Measurements from ENCODE around the gene SQSTM1. TPM values are rescaled to one million over a fixed set of nuclear protein-coding genes. Genes with fewer than 3 reads are reported as not detected.

Gene SQSTM1
- total and polyA plus RNA-seq, 12 donors, result 258 to 2,312 (median 660) TPM

- peak overlapping the region in 4 of 5 donors; percentile 36 to 93 (median 86) for H3K27ac ChIP-seq
- no peaks in the 10 kb centered on the region for H3K27me3 ChIP-seq
- H3K9me3 ChIP-seq (replicated peaks in 1 of 3), result no peaks in the 10 kb centered on the region
- H3K36me3 ChIP-seq (replicated peaks in 1 of 2), result peaks cover 0 to 11% of the 10 kb centered on the region in 2 donors
- peaks cover 6 to 10% of the 10 kb centered on the region in 2 donors for H3K4me1 ChIP-seq (replicated peaks in 1 of 2)
- 0 to 4% (median 0%) methylated on average over 9 to 32 of the region's 32 CpGs for WGBS, 4 donors
- no peak for TF ChIP-seq POLR2A (IDR thresholded peaks at IDR 0.05)
- no peak for TF ChIP-seq CTCF (IDR thresholded peaks at IDR 0.05)
- intact Hi-C loops (cut with DNase I), result loop anchor here in 1 of 2 donors (10.0 kb wide), 1 partner anchor 53 kb away; the partner anchor contains the start of gene MGAT4B
- peak in 4 of 7 donors; percentile 39 to 47 (median 43) for DNase-seq
- peak overlapping the region; percentile 55 to 94 (median 76) for H3K4me3 ChIP-seq
Observed at GRCh38 chr5:179858241-179858585, 37.5 kb downstream of the SQSTM1 start.

- Histone ChIP-seq H3K4me1 (replicated peaks in 1 of 2) (peaks cover 6 to 10% of the 10 kb centered on the region in 2 donors), H3K9me3 (replicated peaks in 1 of 3) (no peaks in the 10 kb centered on the region), H3K4me3 (peak within 1 kb of the TSS; percentile 55 to 94 (median 76)), H3K27me3 (no peaks in the 10 kb centered on the region), H3K27ac (peak within 1 kb of the TSS; percentile 39 to 93 (median 84)), H3K36me3 (replicated peaks in 1 of 2) (peaks cover 0 to 17% of the 10 kb centered on the region in 2 donors)
- DNase-seq, result peak; percentile 95 to 98 (median 97)
- 0 to 1% (median 1%) methylated on average over 5 to 90 of the region's 90 CpGs for WGBS, 4 donors
- intact Hi-C loops (cut with DNase I), result loop anchor here in 1 of 2 donors (10.0 kb wide), 1 partner anchor 54 kb away; the partner anchor contains the start of gene MGAT4B
- TF ChIP-seq POLR2A (IDR thresholded peaks at IDR 0.05), result peak; percentile 52 to 81
- peak in 1 of 6 experiments; percentile 18 for TF ChIP-seq CTCF (IDR thresholded peaks at IDR 0.05)
Observed at GRCh38 chr5:179858586-179859427, 38.1 kb downstream of the SQSTM1 start, which contains the start of gene MRNIP. Gene MRNIP, minus strand, starts transcription at chr5:179858817. Its CDS starts 21 bp downstream, at chr5:179858796.

GRCh38 chr5:179860301-179860700 is 39.6 kb downstream of the SQSTM1 start:
- no peak overlapping the region for H3K27ac ChIP-seq
- no peaks in the 10 kb centered on the region for H3K27me3 ChIP-seq
- H3K4me1 ChIP-seq (replicated peaks in 1 of 2), result peaks cover 6 to 10% of the 10 kb centered on the region in 2 donors
- peaks cover 0 to 32% of the 10 kb centered on the region in 2 donors for H3K36me3 ChIP-seq (replicated peaks in 1 of 2)
- WGBS, 4 donors, result 78 to 86% (median 79%) methylated on average over 11 of the region's 11 CpGs
- no peak for DNase-seq
- H3K4me3 ChIP-seq, result no peak overlapping the region
- TF ChIP-seq POLR2A (IDR thresholded peaks at IDR 0.05), result no peak
- TF ChIP-seq CTCF (IDR thresholded peaks at IDR 0.05), result no peak
- intact Hi-C loops (cut with DNase I), result no loop called here
- H3K9me3 ChIP-seq (replicated peaks in 1 of 3), result no peaks in the 10 kb centered on the region

GRCh38 chr5:179862296-179862695 is 41.6 kb downstream of the SQSTM1 start:
- Histone ChIP-seq H3K9me3 (replicated peaks in 1 of 3) (no peaks in the 10 kb centered on the region), H3K27ac (no peak overlapping the region), H3K36me3 (replicated peaks in 1 of 2) (peaks cover 0 to 41% of the 10 kb centered on the region in 2 donors), H3K4me1 (replicated peaks in 1 of 2) (peaks cover 6 to 10% of the 10 kb centered on the region in 2 donors), H3K27me3 (no peaks in the 10 kb centered on the region), H3K4me3 (no peak overlapping the region)
- WGBS, 4 donors, result 95 to 100% (median 99%) methylated on average over 2 of the region's 2 CpGs
- DNase-seq, result no peak
- no peak for TF ChIP-seq POLR2A (IDR thresholded peaks at IDR 0.05)
- no peak for TF ChIP-seq CTCF (IDR thresholded peaks at IDR 0.05)
- intact Hi-C loops (cut with DNase I), result no loop called here

All from adrenal gland (tissue), 12 donors.